HEK293T (cell line): ENCODE measurements around the gene SLC6A13.

Source experiments
- BHLHE40 ChIP-seq: fragments of 450-650 bp; IDR thresholded peaks from 2 replicates; pipeline ENCODE4 v1.6.1; 2016; ENCODE audit warnings: mild to moderate bottlenecking, moderate library complexity, borderline replicate concordance
- ELF4 ChIP-seq: fragments of 450-650 bp; IDR thresholded peaks from 2 replicates; pipeline ENCODE4 v1.6.1; 2017; ENCODE audit warnings: antibody characterized with exemption
- LEF1 ChIP-seq: fragments of 450-650 bp; IDR thresholded peaks from 2 replicates; pipeline ENCODE4 v1.6.1; 2017; ENCODE audit warnings: mild to moderate bottlenecking, borderline replicate concordance
- SUZ12 ChIP-seq: fragments of 450-650 bp; IDR thresholded peaks from 2 replicates; pipeline ENCODE4 v1.6.1; 2016; ENCODE audit warnings: mild to moderate bottlenecking

GRCh38 chr12:226401-226800, 36.2 kb downstream of the SLC6A13 start:
- TF ChIP-seq LEF1 (no peak), SUZ12 (no peak), ELF4 (no peak), BHLHE40 (no peak)
